HCT116 (cell line): ENCODE results near the gene FAM118B. TPM values are rescaled to one million over a fixed set of nuclear protein-coding genes. Genes with fewer than 3 reads are reported as not detected.

Experiments used
- ATAC-seq: fragments of 200-7000 bp; cut with Tn5 transposase; 2 replicates; pipeline ENCODE4 v1.9.1; 2020; ENCODE audit warnings: mild to moderate bottlenecking, moderate library complexity
- Bru-seq: library from RNA; stranded (reverse); fragments of 400-500 nt; gene quantifications from one replicate; lab custom pipeline; 2021; lab: Mats Ljungman, UMichigan
- BruChase-seq, 2 experiments: library from RNA; stranded (reverse); fragments of 400-500 nt; gene quantifications; one replicate each; lab custom pipeline; 2021; lab: Mats Ljungman, UMichigan
- BruUV-seq: library from RNA; stranded (reverse); fragments of 400-500 nt; replicated peaks from 2 replicates; lab custom pipeline; 2021; lab: Mats Ljungman, UMichigan
- CTCF ChIA-PET: fragments of 300-600 bp; sonication (Branson Sonifier 250); formaldehyde crosslinking; loops from one replicate; lab custom pipeline; 2021; ENCODE audit warnings: antibody characterized with exemption; lab: Charles Lee
- POLR2A ChIA-PET: fragments of 300-600, 350-600 bp; sonication (Branson Sonifier 250); formaldehyde crosslinking; loops from one replicate; lab custom pipeline; 2021; ENCODE audit warnings: antibody characterized with exemption; lab: Charles Lee
- RAD21 ChIA-PET, 2 experiments: fragments of 300-600 bp; sonication (Branson Sonifier 250); formaldehyde crosslinking; loops; one replicate each; lab custom pipeline; 2023; ENCODE audit warnings: low total read pairs in 2 of 2; ENCODE audit not compliant: uncharacterized antibody in 2 of 2, unreplicated experiment in 2 of 2, low non-redundant PET in 1 of 2; lab: Charles Lee
- DNase-seq: peaks from one replicate; pipeline ENCODE4 v3.0.0-alpha.2; 2010; ENCODE audit warnings: low read depth, low spot score
- H2AFZ ChIP-seq: fragments of 200-600 bp; shearing (Covaris generic), sonication (generic); 2 replicates; pipeline ENCODE4 v1.6.1; 2017; ENCODE audit warnings: low read depth, mixed run types, mixed read lengths, antibody characterized with exemption, low read length; ENCODE audit not compliant: poor library complexity, severe bottlenecking
- H3K27ac ChIP-seq: 2 replicates; pipeline ENCODE4 v1.5.1; 2012; ENCODE audit warnings: low read depth, low read length
- H3K27me3 ChIP-seq: fragments of 200-600 bp; sonication (generic); 2 replicates; pipeline ENCODE4 v1.6.1; 2016; ENCODE audit warnings: mixed run types, low read length, mixed read lengths; ENCODE audit not compliant: insufficient read depth
- H3K36me3 ChIP-seq, 2 experiments: fragments of 200-500 bp in 1 of 2; fragments of 200-600 bp in 1 of 2; sonication (Bioruptor generic) in 1 of 2; sonication (generic) in 1 of 2; 2 replicates each; pipeline versions ENCODE4 v1.5.1 to v1.6.1; 2014 to 2016; ENCODE audit warnings: low read length in 2 of 2, inconsistent platforms in 1 of 2, mixed read lengths in 1 of 2, mixed run types in 1 of 2; ENCODE audit not compliant: insufficient read depth in 2 of 2, control insufficient read depth in 1 of 2
- H3K4me1 ChIP-seq, 2 experiments: fragments of 200-600 bp in 1 of 2; sonication (generic) in 1 of 2; 2 replicates each; pipeline versions ENCODE4 v1.5.1 to v1.6.1; 2012 to 2017; ENCODE audit warnings: low read length in 2 of 2, inconsistent platforms in 1 of 2, mild to moderate bottlenecking in 1 of 2, mixed read lengths in 1 of 2, mixed run types in 1 of 2, moderate library complexity in 1 of 2; ENCODE audit not compliant: insufficient read depth in 2 of 2, control insufficient read depth in 1 of 2
- H3K4me2 ChIP-seq: fragments of 200-600 bp; sonication (generic); 2 replicates; pipeline ENCODE4 v1.6.1; 2017; ENCODE audit warnings: mixed run types, low read length, mixed read lengths
- H3K4me3 ChIP-seq, 2 experiments: fragments of 200-600 bp in 1 of 2; sonication (generic) in 1 of 2; replicated peaks in 1 of 2; 2 replicates each; pipeline ENCODE4 v1.5.1; 2011 to 2016; ENCODE audit warnings: low read length in 2 of 2, control low read depth in 1 of 2, low read depth in 1 of 2, mild to moderate bottlenecking in 1 of 2, mixed read lengths in 1 of 2, mixed run types in 1 of 2
- H3K79me2 ChIP-seq: fragments of 200-600 bp; sonication (generic); 2 replicates; pipeline ENCODE4 v1.6.1; 2017; ENCODE audit warnings: mild to moderate bottlenecking, mixed run types, low read length, moderate library complexity, mixed read lengths; ENCODE audit not compliant: insufficient read depth
- H3K9ac ChIP-seq: fragments of 200-600 bp; sonication (generic); 2 replicates; pipeline ENCODE4 v1.6.1; 2016; ENCODE audit warnings: low read length, mixed read lengths
- H3K9me2 ChIP-seq: fragments of 200-600 bp; sonication (generic), shearing (Covaris generic); 2 replicates; pipeline ENCODE4 v1.6.1; 2017; ENCODE audit warnings: mixed run types, mild to moderate bottlenecking, moderate library complexity; ENCODE audit not compliant: insufficient read depth
- H3K9me3 ChIP-seq, 2 experiments: fragments of 200-500 bp in 1 of 2; fragments of 200-600 bp in 1 of 2; sonication (Bioruptor generic) in 1 of 2; sonication (generic) in 1 of 2; 2 replicates each; pipeline ENCODE4 v1.6.1; 2014 to 2017; ENCODE audit warnings: low read length in 2 of 2, mixed read lengths in 2 of 2, inconsistent platforms in 1 of 2, low read depth in 1 of 2, mild to moderate bottlenecking in 1 of 2, mixed run types in 1 of 2, moderate library complexity in 1 of 2; ENCODE audit not compliant: control insufficient read depth in 1 of 2, insufficient read depth in 1 of 2
- H4K20me1 ChIP-seq: fragments of 200-600 bp; sonication (generic), shearing (Covaris generic); 2 replicates; pipeline ENCODE4 v1.6.1; 2017; ENCODE audit warnings: mixed run types, mild to moderate bottlenecking, moderate library complexity; ENCODE audit not compliant: insufficient read depth
- ATF3 ChIP-seq: IDR thresholded peaks from 2 replicates; pipeline ENCODE4 v1.6.1; 2012
- CTCF ChIP-seq, 3 experiments: fragments of 200-600 bp in 1 of 3; sonication (generic) in 1 of 3; IDR thresholded peaks in 2 of 3; conservative IDR thresholded peaks in 1 of 3; 2 replicates each; pipeline ENCODE4 v1.5.1; 2012 to 2017; ENCODE audit warnings: low read depth in 2 of 3, low read length in 2 of 3, antibody characterized with exemption in 1 of 3, borderline replicate concordance in 1 of 3, control low read depth in 1 of 3, mild to moderate bottlenecking in 1 of 3, mixed read lengths in 1 of 3, mixed run types in 1 of 3, moderate library complexity in 1 of 3; ENCODE audit not compliant: insufficient read depth in 1 of 3
- EGR1 ChIP-seq: IDR thresholded peaks from 2 replicates; pipeline ENCODE4 v1.6.1; 2012; ENCODE audit warnings: low read depth
- EZH2 ChIP-seq: fragments of 200-600 bp; sonication (generic); IDR thresholded peaks from 2 replicates; pipeline ENCODE4 v1.6.1; 2017; ENCODE audit warnings: antibody characterized with exemption, mixed run types
- EZH2phosphoT487 ChIP-seq: fragments of 200-600 bp; IDR thresholded peaks from 2 replicates; pipeline ENCODE4 v1.6.1; 2018; ENCODE audit warnings: antibody characterized with exemption, borderline replicate concordance
- FOSL1 ChIP-seq: IDR thresholded peaks from 2 replicates; pipeline ENCODE4 v1.6.1; 2012; ENCODE audit warnings: low read depth
- JUND ChIP-seq: IDR thresholded peaks from 2 replicates; pipeline ENCODE4 v1.6.1; 2012
- POLR2A ChIP-seq: IDR thresholded peaks from 2 replicates; pipeline ENCODE4 v1.7.0; 2011; ENCODE audit warnings: borderline replicate concordance; ENCODE audit not compliant: insufficient read depth, insufficient read length; ENCODE audit errors: extremely low read depth
- POLR2AphosphoS5 ChIP-seq: IDR thresholded peaks from 2 replicates; pipeline ENCODE4 v1.6.1; 2011; ENCODE audit warnings: mild to moderate bottlenecking, low read depth, low read length, moderate library complexity
- RAD21 ChIP-seq: IDR thresholded peaks from 2 replicates; pipeline ENCODE4 v1.6.1; 2012; ENCODE audit warnings: low read depth, mild to moderate bottlenecking
- REST ChIP-seq: IDR thresholded peaks from 2 replicates; pipeline ENCODE4 v1.6.1; 2012; ENCODE audit warnings: low read depth
- SP1 ChIP-seq: IDR thresholded peaks from 2 replicates; pipeline ENCODE4 v1.6.1; 2012; ENCODE audit warnings: low read depth
- SRF ChIP-seq: IDR thresholded peaks from 2 replicates; pipeline ENCODE4 v1.6.1; 2012; ENCODE audit warnings: low read depth
- YY1 ChIP-seq: IDR thresholded peaks from 2 replicates; pipeline ENCODE4 v1.6.1; 2011; ENCODE audit warnings: low read length, low read depth, moderate library complexity, mild to moderate bottlenecking; ENCODE audit not compliant: insufficient replicate concordance; ENCODE audit errors: extremely low read depth
- ZBTB33 ChIP-seq: IDR thresholded peaks from 2 replicates; pipeline ENCODE4 v1.6.1; 2011; ENCODE audit warnings: mild to moderate bottlenecking, low read length, moderate library complexity; ENCODE audit not compliant: insufficient replicate concordance; ENCODE audit errors: extremely low read depth
- ZFX ChIP-seq: fragments of 450-650 bp; IDR thresholded peaks from 2 replicates; pipeline ENCODE4 v1.6.1; 2017
- intact Hi-C: fragments of 100-400 bp; cut with micrococcal nuclease; formaldehyde crosslinking; loops from 2 replicates; pipeline ENCODE4 v1.10.0; 2022
- long read RNA-seq: library from polyadenylated mRNA; unstranded; transcript quantifications from one replicate; pipeline ENCODE4 v2.0.0, GENCODE V29; 2021; ENCODE audit not compliant: unreplicated experiment
- polyA plus RNA-seq: library from polyadenylated mRNA; unstranded; fragments of >200 nt; gene quantifications from 2 replicates; pipeline ENCODE4 v1.2.1, GENCODE V29; 2012; ENCODE audit warnings: missing spikeins
- total RNA-seq: library from RNA; stranded (reverse); gene quantifications from one replicate; pipeline ENCODE4 v1.2.1, GENCODE V29; 2021; ENCODE audit not compliant: unreplicated experiment

Gene FAM118B
- total RNA-seq = 12.8 TPM
- 6.2 and 8.2 TPM in 2 replicates for polyA plus RNA-seq
- percentile 61 among the genes with signal in this experiment for Bru-seq, nascent RNA
- BruChase-seq, experiment 1, labeled RNA remaining after a 6-hour chase = percentile 54 among the genes with signal in this experiment
- BruChase-seq, experiment 2, labeled RNA remaining after a 2-hour chase = percentile 59 among the genes with signal in this experiment
- long read RNA-seq, transcript FAM118B-209 (9 exons, 2,402 nt) = major isoform, 6 of 24 reads
- long read RNA-seq, partial matches to known transcripts = 3 of 24 reads
- long read RNA-seq, other reads (novel, unspliced or antisense) = 13 of 24 reads

GRCh38 chr11:126211236-126212088, at the start of gene FAM118B, which contains the start of gene RPUSD4:
Gene FAM118B, plus strand, starts transcription at chr11:126211782. Its CDS starts 23,220 bp downstream, at chr11:126235002.
Gene RPUSD4, minus strand, starts transcription at chr11:126211650. Its CDS starts 12 bp downstream, at chr11:126211638.
- intact Hi-C loops = loop anchor here (2.0 kb wide), 1 partner anchor 57 kb away; the partner anchor contains the start of genes FOXRED1 and SRPRA
- peak within 1 kb of the TSS; percentile 73 to 99 for H3K4me3 ChIP-seq
- peak within 1 kb of the TSS; percentile 69 for H3K9ac ChIP-seq
- no peaks in the 10 kb centered on the region for H4K20me1 ChIP-seq
- no peaks in the 10 kb centered on the region for H3K9me3 ChIP-seq
- H3K36me3 ChIP-seq = peaks cover 8 to 10% of the 10 kb centered on the region in 2 experiments; a peak in 3 of 4 replicates
- H3K79me2 ChIP-seq = peaks cover 69% of the 10 kb centered on the region
- ChIA-PET POLR2A (no interaction called here), CTCF (no interaction called here), RAD21 (no interaction called here)
- peak; percentile 87 for DNase-seq
- H3K9me2 ChIP-seq = no peaks in the 10 kb centered on the region
- BruUV-seq = no TSS peak
- peaks cover 4 to 14% of the 10 kb centered on the region in 2 experiments; a peak in 3 of 4 replicates for H3K4me1 ChIP-seq
- peak within 1 kb of the TSS; percentile 52 for H3K27ac ChIP-seq
- H3K4me2 ChIP-seq = peak within 1 kb of the TSS; percentile 75
- no peaks in the 10 kb centered on the region for H3K27me3 ChIP-seq
- no peak within 1 kb of the TSS for H2AFZ ChIP-seq
- peak; percentile 90 for ATAC-seq
- TF ChIP-seq SP1 (peak; percentile 83), EZH2 (no peak), YY1 (peak; percentile 99), EGR1 (peak; percentile 79), FOSL1 (no peak), POLR2A (peak; percentile 75), ZBTB33 (peak; percentile 14), ZFX (no peak; the same call in 1 of the 2 replicates), ATF3 (no peak), RAD21 (no peak), POLR2AphosphoS5 (peak; percentile 93), CTCF (IDR thresholded peaks at IDR 0.05 in 2 of 3, conservative IDR thresholded peaks at IDR 0.05 in 1 of 3; ENCODE audit: borderline replicate concordance in 1 of 3, insufficient read depth in 1 of 3, low read depth in 2 of 3, low read length in 2 of 3) (no peak), SRF (no peak), EZH2phosphoT487 (no peak), REST (no peak), JUND (no peak)
